T-cell (primary cell): ENCODE results near the gene CCDC86. TPM values are rescaled to one million over a fixed set of nuclear protein-coding genes. Genes with fewer than 3 reads are reported as not detected.

ENCODE experiments used
- ATAC-seq, 4 experiments: fragments of 200-7000 bp in 3 of 4; fragments of 150-1000 bp in 1 of 4; cut with Tn5 transposase; replicated peaks in 1 of 4; 1 replicate in 3 of 4; 2 replicates in 1 of 4; pipeline ENCODE4 v1.10.0; 2021; ENCODE audit warnings: moderate library complexity in 3 of 4, mild to moderate bottlenecking in 2 of 4, moderate number of reproducible peaks in 1 of 4
- CTCF ChIA-PET, 2 donors: fragments of 300-600 bp; sonication (Branson Sonifier 250); formaldehyde crosslinking; loops; one replicate each; lab custom pipeline; 2022; ENCODE audit warnings: antibody characterized with exemption in 2 of 2; lab: Charles Lee
- POLR2A ChIA-PET, 2 donors: fragments of 300-600 bp; sonication (Branson Sonifier 250); formaldehyde crosslinking; loops; one replicate each; lab custom pipeline; 2022; ENCODE audit warnings: antibody characterized with exemption in 2 of 2; lab: Charles Lee
- DNase-seq, 35 experiments: peaks; one replicate each; pipeline versions ENCODE4 v3.0.0 to v3.0.0-alpha.2; 2013 to 2023
- H3K27ac ChIP-seq: one replicate; pipeline ENCODE4 v1.5.1; 2013; ENCODE audit warnings: low read length
- H3K27me3 ChIP-seq, 2 experiments: replicated peaks in 1 of 2; 1 replicate in 1 of 2; 2 replicates in 1 of 2; pipeline versions ENCODE4 v1.6.1 to v1.7.0; 2013; ENCODE audit warnings: low read length in 1 of 2, mixed read lengths in 1 of 2; ENCODE audit not compliant: control insufficient read depth in 2 of 2, insufficient read depth in 2 of 2; ENCODE audit errors: extremely low read depth in 1 of 2
- H3K36me3 ChIP-seq, 2 donors: 1 replicate in 1 of 2; 2 replicates in 1 of 2; pipeline versions ENCODE4 v1.6.1 to v1.7.0; 2013; ENCODE audit warnings: low read length in 1 of 2; ENCODE audit not compliant: control insufficient read depth in 2 of 2, insufficient read depth in 1 of 2; ENCODE audit errors: extremely low read depth in 1 of 2
- H3K4me1 ChIP-seq, 2 experiments: 1 replicate in 1 of 2; 2 replicates in 1 of 2; pipeline versions ENCODE4 v1.6.1 to v1.7.0; 2013; ENCODE audit warnings: low read length in 2 of 2, mixed read lengths in 1 of 2; ENCODE audit not compliant: insufficient read depth in 2 of 2, control insufficient read depth in 1 of 2; ENCODE audit errors: extremely low read depth in 1 of 2
- H3K4me3 ChIP-seq, 2 donors: 1 replicate in 1 of 2; 2 replicates in 1 of 2; pipeline versions ENCODE4 v1.5.1 to v1.7.0; 2013; ENCODE audit warnings: mild to moderate bottlenecking in 2 of 2, low read length in 1 of 2, moderate library complexity in 1 of 2; ENCODE audit not compliant: control insufficient read depth in 1 of 2; ENCODE audit errors: extremely low read depth in 1 of 2
- H3K9me3 ChIP-seq: 2 replicates; pipeline ENCODE4 v1.7.0; 2013
- H3K27ac Mint-ChIP-seq, 2 donors: one replicate each; pipeline ENCODE4 v1.8.0; 2020 to 2021; ENCODE audit warnings: mild to moderate bottlenecking in 2 of 2, mixed read lengths in 2 of 2
- H3K27me3 Mint-ChIP-seq, 2 donors: one replicate each; pipeline ENCODE4 v1.8.0; 2021 to 2022; ENCODE audit warnings: mixed read lengths in 2 of 2
- H3K36me3 Mint-ChIP-seq: one replicate; pipeline ENCODE4 v1.8.0; 2021; ENCODE audit warnings: mixed read lengths
- H3K4me1 Mint-ChIP-seq, 3 donors: one replicate each; pipeline ENCODE4 v1.8.0; 2020 to 2022; ENCODE audit warnings: mixed read lengths in 3 of 3, mild to moderate bottlenecking in 1 of 3
- H3K4me3 Mint-ChIP-seq, 3 donors: one replicate each; pipeline ENCODE4 v1.8.0; 2020 to 2022; ENCODE audit warnings: mild to moderate bottlenecking in 3 of 3, mixed read lengths in 3 of 3, moderate library complexity in 3 of 3
- H3K9me3 Mint-ChIP-seq, 3 donors: one replicate each; pipeline ENCODE4 v1.8.0; 2020 to 2022; ENCODE audit warnings: mixed read lengths in 3 of 3
- WGBS: methylation state at CpG from one replicate; pipeline ENCODE4 v1.1.5; 2013; ENCODE audit warnings: missing lambda C conversion rate; ENCODE audit not compliant: insufficient coverage; 5-methylcytosine and 5-hydroxymethylcytosine counted together
- total RNA-seq, 35 experiments: library from RNA in 6 of 35; stranded (reverse) in 6 of 35; fragments of 120-200 nt in 1 of 35; gene quantifications; one replicate each; pipeline versions ENCODE4 v1.2.1 to v1.2.4 and lab custom pipeline; 2013 to 2026

The CCDC86 gene
- total RNA-seq, 5 donors from 2014 or later (not counting 1 experiment from before 2014, with no cell fraction given) = 11.6 to 20.7 (median 16.3) TPM

- peaks cover 4 to 9% (median 6%) of the 10 kb centered on the region in 3 donors for H3K4me1 Mint-ChIP-seq
- no peak for DNase-seq
- WGBS = 96% methylated on average over 12 of the region's 17 CpGs
- H3K27ac Mint-ChIP-seq = no peak overlapping the region
- no peak overlapping the region for H3K4me3 ChIP-seq
- ChIA-PET CTCF (no interaction called here), POLR2A (interaction anchor here in 1 of 2 donors (0.6 kb wide), 1 partner anchor 15 kb away, joined by 3 read pairs; no protein-coding TSS in a partner anchor)
- no peaks in the 10 kb centered on the region for H3K9me3 ChIP-seq
- H3K27ac ChIP-seq = no peak overlapping the region
- peaks cover 0 to 2% of the 10 kb centered on the region in 2 experiments for H3K4me1 ChIP-seq
- H3K9me3 Mint-ChIP-seq = no peaks in the 10 kb centered on the region
- H3K4me3 Mint-ChIP-seq = no peak overlapping the region
- H3K27me3 ChIP-seq = peaks cover 0 to 2% of the 10 kb centered on the region in 2 experiments
- peaks cover 17 to 34% of the 10 kb centered on the region in 2 donors for H3K36me3 ChIP-seq
- H3K27me3 Mint-ChIP-seq = no peaks in the 10 kb centered on the region
- H3K36me3 Mint-ChIP-seq = peaks cover 34% of the 10 kb centered on the region
- no peak for ATAC-seq
Measured at GRCh38 chr11:60851327-60852104, 9.6 kb downstream of the CCDC86 start.

DNA sequence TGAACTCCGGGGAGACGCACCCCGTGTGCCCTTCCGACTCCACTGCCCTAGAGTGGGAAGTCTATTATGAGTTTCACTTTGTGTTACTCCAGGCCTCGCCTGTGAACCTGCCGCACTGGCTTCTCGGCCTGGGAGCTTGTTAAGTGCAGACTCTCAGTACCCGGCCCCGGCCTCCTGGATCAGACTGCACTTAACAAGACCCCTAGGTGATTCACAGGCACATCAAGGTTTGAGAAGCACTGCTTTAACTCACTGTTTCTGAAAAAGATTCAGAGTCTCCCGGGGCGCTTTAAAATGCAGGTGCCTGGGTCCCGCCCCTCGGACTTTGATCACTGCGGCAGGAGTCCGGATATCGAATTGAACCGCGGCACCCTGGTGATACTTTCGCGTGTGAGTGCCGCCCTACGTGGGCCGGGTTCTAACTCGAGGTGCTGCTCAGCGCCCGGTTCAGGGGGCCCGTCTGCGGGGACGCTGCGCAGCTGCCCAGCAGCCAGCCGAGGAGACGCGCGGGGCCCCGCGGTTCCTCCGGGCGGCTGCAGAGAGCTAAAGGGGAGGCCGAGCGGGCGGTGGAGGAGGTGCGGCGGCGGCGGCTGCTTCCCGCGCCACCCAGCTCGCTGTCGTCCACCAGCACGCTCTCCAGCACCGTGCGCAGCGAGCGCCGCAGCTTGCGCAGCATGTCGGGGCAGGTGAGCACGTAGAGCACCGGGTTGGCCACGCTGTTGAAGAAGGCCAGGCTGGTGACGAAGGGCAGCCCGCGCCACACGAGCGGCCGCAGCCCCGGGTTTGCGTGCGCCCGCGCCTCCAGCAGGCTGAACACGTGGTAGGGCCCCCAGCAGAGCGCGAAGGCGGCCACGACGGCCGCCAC lies 10.4 kb downstream of the CCDC86 start:
- CTCF ChIA-PET = no interaction called here
- H3K4me3 ChIP-seq = no peak overlapping the region
- WGBS = 98% methylated on average over 62 of the region's 78 CpGs

GRCh38 chr11:60852982-60853950 lies 11.4 kb downstream of the CCDC86 start:
- Mint-ChIP-seq H3K9me3 (no peaks in the 10 kb centered on the region), H3K36me3 (peaks cover 34% of the 10 kb centered on the region), H3K4me3 (no peak overlapping the region), H3K27ac (no peak overlapping the region), H3K4me1 (peaks cover 10 to 13% (median 10%) of the 10 kb centered on the region in 3 donors), H3K27me3 (no peaks in the 10 kb centered on the region)
- 96% methylated on average over 63 of the region's 68 CpGs for WGBS
- H3K4me1 ChIP-seq = peaks cover 3 to 5% of the 10 kb centered on the region in 2 experiments
- H3K27ac ChIP-seq = no peak overlapping the region
- H3K36me3 ChIP-seq = peaks cover 17 to 29% of the 10 kb centered on the region in 2 donors
- no peak overlapping the region for H3K4me3 ChIP-seq
- H3K9me3 ChIP-seq = no peaks in the 10 kb centered on the region
- ChIA-PET POLR2A (no interaction called here), CTCF (no interaction called here)
- ATAC-seq (no peak), DNase-seq (no peak)
- peaks cover 0 to 2% of the 10 kb centered on the region in 2 experiments for H3K27me3 ChIP-seq

More for the DNA sequence above, 10.4 kb downstream of the CCDC86 start:
- H3K27ac ChIP-seq = no peak overlapping the region
- peaks cover 34% of the 10 kb centered on the region for H3K36me3 Mint-ChIP-seq
- peaks cover 3 to 9% (median 6%) of the 10 kb centered on the region in 3 donors for H3K4me1 Mint-ChIP-seq
- no peak overlapping the region for H3K27ac Mint-ChIP-seq
- peaks cover 0 to 2% of the 10 kb centered on the region in 2 experiments for H3K4me1 ChIP-seq
- no peaks in the 10 kb centered on the region for H3K9me3 Mint-ChIP-seq
- no peak for DNase-seq
- H3K27me3 ChIP-seq = peaks cover 0 to 2% of the 10 kb centered on the region in 2 experiments
- no peaks in the 10 kb centered on the region for H3K27me3 Mint-ChIP-seq
- ATAC-seq = no peak
- H3K36me3 ChIP-seq = peaks cover 17 to 34% of the 10 kb centered on the region in 2 donors
- H3K4me3 Mint-ChIP-seq = no peak overlapping the region
- no peaks in the 10 kb centered on the region for H3K9me3 ChIP-seq
- POLR2A ChIA-PET = interaction anchor here in 1 of 2 donors (0.6 kb wide), 1 partner anchor 15 kb away, joined by 3 read pairs; no protein-coding TSS in a partner anchor

DNA sequence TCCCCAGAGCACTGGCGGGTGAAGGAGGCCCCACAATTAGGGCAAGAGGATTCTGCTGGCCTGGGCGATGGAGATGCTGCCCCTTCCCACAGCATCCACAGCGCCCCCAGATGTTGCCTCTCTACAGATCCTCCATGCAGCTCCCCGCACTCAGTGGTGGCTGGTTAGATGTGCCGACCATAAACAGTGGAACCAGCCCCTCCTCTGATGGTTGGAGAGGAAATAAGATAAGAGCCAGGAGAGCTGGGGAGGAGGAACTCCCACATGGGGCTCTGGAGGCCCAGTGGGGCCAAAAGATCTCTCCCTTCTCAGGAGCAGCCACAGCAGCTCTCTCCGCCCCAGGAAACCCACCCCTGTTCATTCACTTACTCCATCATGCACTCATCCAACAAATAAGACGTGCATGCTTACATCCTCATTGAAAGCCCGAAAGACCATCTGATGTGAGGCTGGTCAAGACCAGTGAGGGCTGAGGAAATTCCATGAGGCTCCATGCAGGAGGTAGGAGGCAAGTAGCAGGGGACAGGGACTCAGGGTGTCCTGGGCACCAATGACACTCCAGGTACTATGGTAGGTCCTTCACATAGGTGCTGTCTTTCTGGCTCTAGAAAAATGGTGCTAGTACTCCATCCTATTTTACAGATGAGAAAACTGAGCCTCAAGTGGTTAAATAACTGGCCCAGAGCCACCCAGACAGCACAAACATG lies 12.4 kb downstream of the CCDC86 start:
- no peak for DNase-seq
- Mint-ChIP-seq H3K4me1 (peaks cover 20 to 21% (median 20%) of the 10 kb centered on the region in 3 donors), H3K9me3 (no peaks in the 10 kb centered on the region), H3K36me3 (peaks cover 29% of the 10 kb centered on the region), H3K27me3 (no peaks in the 10 kb centered on the region), H3K27ac (no peak overlapping the region), H3K4me3 (peak overlapping the region in 1 of 3 donors; percentile 43)
- Histone ChIP-seq H3K27me3 (peaks cover 0 to 2% of the 10 kb centered on the region in 2 experiments), H3K9me3 (no peaks in the 10 kb centered on the region), H3K4me3 (no peak overlapping the region), H3K4me1 (peaks cover 6 to 13% of the 10 kb centered on the region in 2 experiments), H3K36me3 (peaks cover 9 to 20% of the 10 kb centered on the region in 2 donors), H3K27ac (no peak overlapping the region)
- ChIA-PET CTCF (no interaction called here), POLR2A (no interaction called here)
- no peak for ATAC-seq
- 70% methylated on average over 2 of the region's 8 CpGs for WGBS

- no peak for ATAC-seq
- POLR2A ChIA-PET = interaction anchor here (0.6 kb wide), 2 partner anchors 13 to 87 kb away, joined by 3 to 4 read pairs; no protein-coding TSS in a partner anchor
Measured at GRCh38 chr11:60854847-60855725, 13.2 kb downstream of the CCDC86 start.

More at GRCh38 chr11:60854847-60855725, 13.2 kb downstream of the CCDC86 start:
- Mint-ChIP-seq H3K4me1 (peaks cover 21 to 24% (median 23%) of the 10 kb centered on the region in 3 donors), H3K27ac (peak overlapping the region in 1 of 2 donors; percentile 47), H3K9me3 (no peaks in the 10 kb centered on the region), H3K4me3 (peak overlapping the region in 2 of 3 donors; percentile 29 to 70), H3K36me3 (peaks cover 27% of the 10 kb centered on the region), H3K27me3 (no peaks in the 10 kb centered on the region)
- CTCF ChIA-PET = no interaction called here
- peaks cover 9 to 14% of the 10 kb centered on the region in 2 donors for H3K36me3 ChIP-seq
- H3K4me3 ChIP-seq = no peak overlapping the region
- 58% methylated on average over 2 of the region's 8 CpGs for WGBS
- H3K9me3 ChIP-seq = no peaks in the 10 kb centered on the region
- no peak overlapping the region for H3K27ac ChIP-seq
- peaks cover 6 to 13% of the 10 kb centered on the region in 2 experiments for H3K4me1 ChIP-seq
- H3K27me3 ChIP-seq = peaks cover 0 to 2% of the 10 kb centered on the region in 2 experiments
- no peak for DNase-seq
